Activated T-cell treated with anti-CD3 and anti-CD28 coated beads for 48 hours (primary cell): Measurements from ENCODE around the gene ADAMTS3.
"Not testable (repeated sequence)": the region's sequence is repeated elsewhere in the genome, so short reads cannot be mapped to it uniquely, and the experiment has no call there.

Experiments used
- DNase-seq: peaks from one replicate; pipeline ENCODE4 v3.0.0-alpha.2; 2020; ENCODE audit warnings: low read depth

Gene ADAMTS3

DNA sequence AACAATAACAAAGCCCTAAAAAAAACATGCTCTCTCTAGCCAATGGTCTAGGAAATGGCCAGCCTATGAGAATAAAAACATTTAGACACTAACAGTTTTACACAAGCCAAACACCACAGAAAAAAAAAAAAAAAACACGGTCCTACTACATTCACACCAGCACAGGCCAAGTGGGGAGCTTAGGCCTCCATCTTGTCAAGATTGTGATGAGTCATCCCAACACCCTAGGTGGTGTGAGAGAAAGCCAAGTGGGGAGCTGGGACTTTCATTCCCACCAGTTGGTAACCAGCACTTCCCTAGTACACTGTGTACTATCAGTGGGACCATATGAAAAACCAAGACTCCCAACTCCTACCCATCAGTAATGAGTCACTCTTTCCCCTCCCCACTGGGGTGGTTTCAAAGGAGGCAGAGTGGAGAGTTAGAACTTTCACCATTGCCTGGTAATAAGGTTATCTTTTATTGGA, 95.6 kb downstream of the ADAMTS3 start:
- DNase-seq: no peak

DNA sequence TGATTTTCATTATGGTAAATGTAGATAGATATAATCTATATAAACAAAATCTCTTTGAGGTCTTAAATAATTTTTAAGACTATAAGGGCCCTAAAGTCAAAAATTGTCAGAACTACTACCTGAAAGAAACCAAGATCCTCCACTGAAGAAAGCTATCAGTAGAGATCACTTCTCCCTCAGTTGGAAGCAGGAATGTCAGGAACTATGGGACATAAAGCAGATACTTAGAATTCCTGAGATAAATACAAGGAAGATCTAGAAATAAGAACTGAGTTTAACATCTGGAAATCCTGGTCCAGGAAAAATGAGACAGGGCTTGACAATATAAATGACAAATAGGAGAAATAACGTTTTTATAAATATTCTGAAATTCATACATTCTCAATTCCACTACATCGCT, 97.2 kb downstream of the ADAMTS3 start:
- no peak for DNase-seq

DNA sequence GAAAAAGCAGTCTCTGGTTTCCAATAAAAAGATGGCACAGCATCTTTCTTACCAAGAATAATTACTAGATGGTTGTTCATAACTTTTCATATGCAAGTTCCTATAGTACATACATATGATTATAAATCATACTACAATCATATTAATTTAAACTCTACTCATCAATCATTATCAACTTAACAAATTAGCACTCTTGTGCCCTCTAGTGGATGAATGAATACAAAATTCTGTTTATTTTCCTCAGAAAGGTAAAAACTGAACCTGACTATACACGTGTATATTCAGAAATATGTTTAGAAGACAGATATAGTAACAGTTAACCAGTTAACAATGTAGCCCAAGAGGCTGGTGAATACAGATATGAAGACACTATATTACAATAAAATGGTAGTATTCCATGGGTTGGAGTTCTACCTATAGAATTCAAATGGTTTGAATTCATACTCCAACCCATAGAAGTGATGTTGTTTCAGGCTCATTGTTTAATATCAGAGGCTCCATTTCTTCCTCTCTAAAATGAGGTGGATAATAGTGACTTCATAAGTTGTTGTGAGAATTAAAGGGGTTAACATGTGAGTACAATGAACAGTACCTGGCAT, 100.0 kb downstream of the ADAMTS3 start:
- no peak for DNase-seq

DNA sequence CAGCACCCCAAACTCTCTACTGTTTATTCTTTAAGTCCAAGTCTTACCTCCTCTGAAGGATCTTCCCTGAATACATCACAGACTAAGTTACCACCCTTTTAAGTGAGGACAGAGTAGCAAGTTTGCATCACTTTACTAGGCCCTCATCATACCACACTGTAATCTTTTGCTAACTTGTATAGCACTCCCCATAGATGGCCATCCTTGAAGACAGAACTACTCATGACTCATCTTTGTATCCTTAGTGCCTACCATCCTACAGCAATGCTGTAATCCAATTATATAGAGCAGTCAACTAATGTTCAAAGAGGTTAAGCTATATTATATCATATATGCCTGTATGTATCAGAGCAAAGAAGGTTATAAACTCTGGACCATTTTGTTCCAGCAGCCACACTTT, 101.4 kb downstream of the ADAMTS3 start:
- DNase-seq: no peak

DNA sequence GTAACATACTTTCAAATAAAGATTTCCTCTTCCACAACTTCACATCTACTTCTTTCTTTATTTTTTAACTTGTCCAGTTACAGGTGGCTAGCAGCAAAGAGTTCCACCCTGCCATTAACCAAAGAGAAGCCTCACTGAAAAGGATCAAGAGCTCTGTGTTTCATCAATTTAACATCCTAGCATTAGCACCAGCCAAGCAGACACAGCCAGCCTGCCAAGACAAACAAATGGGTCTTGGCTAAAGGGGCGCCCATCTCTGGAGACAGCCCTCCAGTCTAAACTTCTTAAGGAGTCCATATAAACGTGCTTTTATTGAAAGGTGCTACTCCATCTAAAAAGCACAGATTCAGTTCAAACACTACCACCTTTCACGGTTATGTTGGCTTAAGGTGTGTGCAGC, 105.3 kb downstream of the ADAMTS3 start:
- no peak for DNase-seq

DNA sequence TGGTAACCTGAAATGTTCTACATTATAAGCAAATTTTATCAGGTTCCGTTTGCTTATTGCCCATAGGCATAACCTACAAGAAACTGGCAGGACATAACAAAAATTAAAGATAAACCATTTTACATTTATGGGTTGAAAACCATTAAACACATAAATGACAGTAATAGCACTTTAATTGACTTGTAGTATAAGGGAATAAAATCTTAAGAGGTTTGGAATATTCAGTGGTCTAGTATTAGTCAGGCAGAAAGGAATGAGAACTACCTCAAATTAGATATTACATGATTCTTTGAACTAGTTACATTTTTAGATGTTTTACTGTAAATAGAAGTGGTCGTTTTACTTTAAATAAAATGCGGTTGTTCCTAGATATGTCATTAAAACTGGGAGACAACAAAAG, 111.9 kb downstream of the ADAMTS3 start:
- no peak for DNase-seq

DNA sequence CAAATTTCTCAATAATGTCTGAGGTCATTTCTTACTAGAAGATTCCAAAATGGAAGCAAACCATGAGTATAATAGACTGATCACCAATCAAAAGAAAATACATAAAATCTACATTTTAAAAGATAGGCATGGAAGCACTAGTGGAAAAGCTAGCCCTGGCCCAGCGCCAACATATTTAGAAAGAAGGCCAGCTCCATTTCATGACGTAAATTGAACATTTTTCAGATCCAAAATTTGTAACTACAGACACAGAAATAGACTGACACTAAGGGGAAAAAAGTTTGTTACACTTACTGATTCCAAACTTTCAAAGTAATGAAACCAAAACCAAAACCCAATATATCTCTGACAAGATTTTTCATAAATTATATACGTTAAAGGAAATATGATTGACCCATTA, 117.7 kb downstream of the ADAMTS3 start:
- DNase-seq: no peak

DNA sequence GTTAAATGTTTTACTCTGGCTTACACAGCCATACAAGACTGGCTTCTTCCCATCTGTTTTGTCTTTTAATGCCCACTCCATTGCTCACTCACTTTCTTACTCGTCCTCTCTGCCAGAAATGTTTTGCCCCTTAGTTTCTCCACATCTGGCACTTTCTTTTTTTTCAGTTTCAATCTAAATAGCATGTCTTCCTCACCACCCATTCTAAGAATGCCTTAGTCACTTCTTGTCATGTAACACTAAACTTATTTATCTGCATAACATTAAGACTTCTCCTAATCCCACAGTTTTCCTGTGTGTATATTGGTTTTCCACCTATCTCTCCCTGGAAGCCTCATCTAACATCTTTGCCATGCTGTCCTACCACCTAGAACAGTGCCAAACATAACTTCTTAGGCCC, 119.3 kb downstream of the ADAMTS3 start:
- DNase-seq: no peak

DNA sequence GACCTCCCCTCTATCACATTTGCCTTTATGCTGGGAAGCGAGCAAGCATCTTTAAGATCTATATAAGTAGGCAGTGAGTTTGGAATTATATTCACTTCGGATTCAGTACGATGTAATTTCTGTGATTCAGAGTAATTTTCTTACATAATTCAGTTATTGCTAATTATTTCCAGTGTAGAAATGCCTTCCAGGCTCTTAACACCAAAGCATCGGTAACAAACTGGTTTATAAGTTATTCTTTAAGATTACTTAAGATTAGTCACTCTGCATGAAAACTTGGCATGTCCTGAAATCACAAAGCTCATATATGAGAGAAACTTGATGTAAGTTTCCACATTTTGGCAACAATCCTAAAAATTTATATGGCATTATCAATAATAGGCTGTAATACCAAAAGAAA, 120.8 kb downstream of the ADAMTS3 start:
- no peak for DNase-seq

DNA sequence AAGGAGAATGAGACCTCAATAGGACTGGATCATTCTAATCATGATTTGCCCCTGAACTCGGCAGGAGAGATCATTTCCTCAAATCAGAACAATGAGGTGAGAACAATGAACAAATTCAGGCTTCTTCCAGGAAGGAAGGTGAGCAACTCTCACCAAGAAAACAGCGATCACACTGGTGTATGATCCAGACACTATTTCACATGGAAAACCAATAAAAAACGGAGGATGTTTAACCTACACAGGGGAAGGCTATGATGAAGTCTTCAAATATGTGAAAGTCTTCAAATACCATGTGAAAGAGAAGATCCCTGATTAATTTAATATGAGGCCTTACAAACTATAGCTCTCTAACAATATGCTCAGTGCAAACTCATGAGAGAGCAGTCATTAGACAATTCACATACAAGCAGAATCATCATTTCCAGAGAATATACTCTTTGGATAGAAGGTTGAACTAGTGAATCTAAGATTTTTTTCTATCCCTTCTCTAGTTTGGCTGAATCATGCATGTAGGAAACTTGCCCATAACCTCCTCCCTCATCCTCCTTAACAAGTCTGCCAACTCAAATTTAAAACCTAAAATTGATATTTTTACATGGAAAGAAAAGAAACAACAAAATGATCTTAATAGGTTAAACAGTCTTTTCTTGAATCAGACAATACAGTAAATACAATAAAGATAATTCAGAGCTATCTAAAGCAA, 122.5 kb downstream of the ADAMTS3 start:
- DNase-seq: no peak

DNA sequence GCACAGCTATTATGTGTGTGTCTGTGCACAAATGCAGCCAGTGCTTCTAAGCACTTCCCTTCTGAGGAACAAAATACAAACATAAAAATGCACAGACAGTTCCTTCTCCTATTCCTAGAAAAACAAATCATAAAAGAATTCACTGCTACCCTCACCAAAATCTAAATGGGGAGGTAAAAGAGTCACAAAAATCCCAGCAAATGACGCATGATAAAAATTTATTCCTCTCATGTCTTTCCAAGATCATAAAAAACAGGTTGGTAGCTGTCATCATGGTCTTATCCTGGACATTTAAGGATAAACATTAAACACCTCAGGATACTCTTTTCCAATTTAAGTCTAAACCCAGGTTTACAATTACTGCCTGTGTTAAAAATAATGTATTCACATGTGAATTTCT, 124.9 kb downstream of the ADAMTS3 start:
- no peak for DNase-seq

DNA sequence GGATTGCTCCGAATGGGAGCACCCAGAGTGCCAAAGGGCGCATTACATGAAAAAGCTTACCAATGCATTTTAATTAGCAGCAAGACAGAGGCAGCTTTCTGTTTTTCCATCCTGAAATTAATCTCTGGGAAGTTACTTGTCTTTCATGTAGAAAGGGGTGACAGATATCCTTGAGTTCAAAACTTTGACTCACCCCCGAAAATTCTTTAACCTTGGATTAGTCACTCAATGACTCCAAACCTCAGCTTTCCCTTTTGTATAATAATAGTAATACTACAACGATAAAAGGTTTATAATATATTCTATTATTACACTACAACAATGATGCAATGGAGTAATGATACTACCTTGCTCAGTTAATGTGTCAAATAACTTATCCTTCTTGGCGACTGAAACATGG, 126.3 kb downstream of the ADAMTS3 start:
- DNase-seq: no peak

DNA sequence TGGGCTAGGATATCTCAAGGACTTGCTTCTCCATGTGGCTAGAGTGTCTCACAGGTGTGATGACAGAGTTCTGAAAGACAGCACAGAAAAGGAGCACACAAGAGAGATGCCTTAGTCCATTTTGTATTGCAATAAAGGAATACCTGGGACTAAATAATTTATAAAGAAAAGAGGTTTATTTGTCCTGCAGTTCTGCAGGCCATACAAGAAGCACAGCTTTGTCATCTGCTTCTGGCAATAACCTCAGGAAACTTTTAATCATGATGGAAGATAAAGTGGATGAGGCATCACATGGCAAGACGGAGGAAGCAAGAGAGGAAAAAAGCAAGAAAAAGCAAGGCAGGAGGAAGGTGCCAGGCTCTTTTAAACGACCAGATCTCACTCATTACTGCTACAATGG, 126.9 kb downstream of the ADAMTS3 start:
- no peak for DNase-seq

DNA sequence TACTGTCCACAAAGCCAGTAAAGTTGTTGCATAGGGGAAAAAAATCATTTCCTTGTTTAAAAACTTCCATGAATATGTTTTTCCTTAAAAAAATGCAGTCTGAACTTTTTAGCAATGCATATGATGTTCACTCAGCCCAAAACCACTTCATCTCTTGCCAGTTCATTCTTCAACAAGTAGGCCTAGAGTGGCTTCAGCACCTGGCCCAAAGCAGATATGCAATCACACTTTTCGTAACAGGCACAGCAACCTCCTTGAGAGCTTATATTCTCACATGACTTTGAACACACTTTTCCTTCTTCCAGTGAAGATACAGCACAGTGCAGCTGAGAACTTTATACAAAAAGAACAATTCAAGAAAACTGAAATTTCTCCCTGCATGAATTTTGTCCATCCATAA, 128.6 kb downstream of the ADAMTS3 start:
- no peak for DNase-seq

DNA sequence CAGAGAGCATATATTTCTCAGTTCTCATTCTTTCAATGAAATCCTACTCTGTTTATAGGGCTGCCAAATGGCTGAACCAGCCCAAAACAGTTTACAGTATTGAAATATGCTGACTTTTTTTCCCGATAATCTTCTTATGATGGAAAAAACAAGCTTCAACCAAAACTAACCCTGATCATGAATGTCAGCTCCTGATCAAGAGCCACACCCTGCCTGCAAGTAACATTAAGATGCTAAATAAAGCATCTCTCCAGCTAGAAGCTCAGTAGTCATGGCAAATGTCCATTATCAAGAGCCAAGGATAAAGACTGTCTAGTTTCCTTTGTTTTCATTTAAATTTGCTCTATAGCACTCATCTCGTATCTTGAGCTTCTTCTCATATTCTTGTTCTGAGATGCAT, 136.0 kb downstream of the ADAMTS3 start:
- no peak for DNase-seq

DNA sequence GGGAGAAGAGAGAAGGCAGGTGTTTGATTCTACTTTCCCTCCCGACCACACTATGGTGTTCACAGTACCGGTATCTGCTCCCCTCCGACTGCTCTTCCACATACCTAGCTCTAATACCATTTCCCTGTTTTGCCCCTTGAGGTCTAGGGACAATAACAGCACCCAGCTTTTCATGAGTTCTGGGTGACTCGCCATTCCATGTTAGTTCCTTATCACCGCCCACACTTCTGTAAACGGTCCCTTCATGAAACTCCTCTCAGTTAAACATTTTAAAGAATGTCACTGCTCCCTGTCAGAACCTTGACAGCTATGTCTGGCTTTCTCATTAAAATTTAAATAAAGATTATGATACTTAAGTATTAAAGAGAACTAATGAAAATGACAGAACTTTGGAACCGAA, 136.7 kb downstream of the ADAMTS3 start:
- no peak for DNase-seq

DNA sequence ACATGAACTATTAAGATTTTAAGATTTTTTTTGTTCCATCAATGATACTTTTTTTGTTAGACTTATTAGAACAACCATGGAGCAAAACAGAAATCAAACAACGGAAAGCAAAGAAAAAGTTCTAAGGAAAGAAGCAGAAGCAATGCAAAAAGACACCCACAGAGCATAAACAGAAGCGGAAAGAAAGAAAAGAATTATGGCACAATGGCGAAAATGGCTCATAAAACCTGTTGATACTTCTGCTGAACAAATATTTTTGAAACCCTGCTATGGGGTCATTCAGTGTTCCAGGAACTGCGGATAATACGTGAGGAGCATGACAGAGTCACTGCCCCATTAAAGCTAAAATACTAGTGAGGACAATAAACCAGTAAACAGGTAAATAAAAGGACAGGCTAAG, 138.0 kb downstream of the ADAMTS3 start:
- DNase-seq: no peak

DNA sequence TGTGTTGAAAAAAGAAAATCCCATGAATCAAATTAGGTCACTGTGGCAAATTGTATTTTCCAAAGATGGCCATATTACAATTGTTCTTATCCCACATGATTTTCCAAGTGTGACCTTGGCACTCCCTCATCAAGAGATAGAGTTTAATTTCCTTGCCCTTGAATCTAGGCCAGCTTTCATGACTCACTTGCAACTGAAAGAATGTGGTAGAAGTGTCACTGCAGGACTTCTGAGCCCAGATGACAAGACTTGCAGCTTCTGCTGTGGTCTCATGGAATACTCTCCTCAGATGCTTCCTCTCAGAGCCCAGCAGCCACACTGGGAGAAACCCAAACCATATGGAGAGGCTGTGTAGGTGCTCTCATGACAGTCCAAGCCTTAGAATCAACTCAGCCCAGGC, 139.0 kb downstream of the ADAMTS3 start:
- no peak for DNase-seq

DNA sequence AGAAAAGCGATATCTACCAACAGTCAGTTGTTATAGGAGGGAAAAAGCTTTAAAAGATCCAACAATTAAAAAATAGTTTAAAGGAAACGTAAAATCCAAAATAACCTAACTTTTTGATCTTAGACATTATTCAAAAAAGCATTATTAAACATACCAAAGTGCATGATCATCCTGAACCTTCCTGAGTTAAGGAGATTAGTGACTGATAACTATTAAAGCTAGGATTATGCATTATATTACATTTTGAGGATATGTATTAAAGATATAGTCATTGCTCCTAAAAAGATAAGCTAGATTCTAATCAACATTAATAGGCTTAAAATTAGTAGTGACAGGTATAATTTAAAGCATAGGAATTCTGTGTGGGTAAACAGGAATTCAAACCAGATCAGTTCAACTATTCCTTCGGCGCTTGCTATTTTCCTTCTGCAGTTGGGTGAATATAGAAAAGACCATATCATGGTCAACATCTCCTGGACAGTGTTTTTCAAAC, 139.6 kb downstream of the ADAMTS3 start:
- DNase-seq: no peak

DNA sequence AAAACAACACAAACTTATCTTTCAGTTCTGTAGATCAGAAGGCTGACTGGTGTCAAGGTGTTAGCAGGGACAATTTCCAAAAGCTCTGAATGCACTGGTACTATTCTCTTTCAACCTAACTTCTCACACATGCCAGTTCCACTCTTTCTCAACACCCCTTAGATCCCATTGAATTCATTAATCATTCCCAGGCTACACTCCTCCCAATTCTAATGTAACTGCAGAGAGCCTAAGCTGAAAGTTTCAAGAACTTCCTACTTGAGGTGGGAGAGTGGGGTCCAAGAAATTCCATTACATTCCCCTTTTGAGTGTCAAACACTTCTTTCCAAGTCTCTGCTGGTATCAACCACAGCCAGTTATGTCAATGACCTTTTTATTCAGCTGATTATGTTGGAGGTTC, 142.0 kb downstream of the ADAMTS3 start:
- no peak for DNase-seq

DNA sequence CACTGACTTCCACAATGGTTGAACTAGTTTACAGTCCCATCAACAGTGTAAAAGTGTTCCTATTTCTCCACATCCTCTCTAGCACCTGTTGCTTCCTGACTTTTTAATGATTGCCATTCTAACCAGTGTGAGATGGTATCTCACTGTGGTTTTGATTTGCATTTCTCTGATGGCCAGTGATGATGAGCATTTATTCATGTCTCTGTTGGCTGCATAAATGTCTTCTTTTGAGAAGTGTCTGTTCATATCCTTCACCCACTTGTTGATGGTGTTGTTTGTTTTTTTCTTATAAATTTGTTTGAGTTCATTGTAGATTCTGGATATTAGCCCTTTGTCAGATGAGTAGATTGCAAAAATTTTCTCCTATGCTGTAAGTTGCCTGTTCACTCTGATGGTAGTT, 143.1 kb downstream of the ADAMTS3 start:
- not testable (repeated sequence) for DNase-seq

DNA sequence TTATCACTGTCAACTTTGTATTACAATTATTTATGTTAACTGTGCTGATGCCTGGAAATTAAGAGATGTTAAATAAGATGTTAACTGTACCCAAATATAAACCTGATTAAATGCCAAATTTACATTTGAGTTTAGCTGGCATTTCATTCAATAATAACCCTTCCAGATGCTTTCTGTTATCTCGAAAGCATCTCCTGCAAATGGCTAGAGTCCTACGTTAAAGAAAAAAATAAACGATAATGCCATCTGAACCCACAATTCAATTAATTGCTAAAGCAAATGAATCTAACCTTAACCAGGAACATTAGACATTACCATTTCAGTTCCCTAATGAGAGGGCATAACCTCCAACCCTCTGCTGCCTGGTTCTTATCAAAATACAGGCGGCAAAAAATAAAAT, 145.0 kb downstream of the ADAMTS3 start:
- DNase-seq: no peak

DNA sequence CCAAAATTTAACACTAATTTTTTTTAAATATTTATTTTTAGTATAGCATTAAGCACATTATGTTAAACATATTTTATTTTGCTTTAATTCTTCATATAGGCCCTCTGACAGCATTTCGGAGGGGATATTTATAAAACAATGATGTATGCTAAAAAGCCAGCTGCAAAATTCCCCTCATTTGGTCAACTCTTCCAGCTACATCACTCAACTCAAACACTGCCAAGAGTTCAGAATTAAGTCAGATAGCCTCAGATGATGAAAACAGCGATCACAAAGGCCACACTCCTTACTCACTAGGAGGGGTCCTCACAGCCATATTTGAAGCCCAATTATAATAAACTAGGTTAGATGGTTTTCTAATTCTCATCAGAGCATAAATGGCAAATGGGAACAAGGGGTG, 146.6 kb downstream of the ADAMTS3 start:
- no peak for DNase-seq

DNA sequence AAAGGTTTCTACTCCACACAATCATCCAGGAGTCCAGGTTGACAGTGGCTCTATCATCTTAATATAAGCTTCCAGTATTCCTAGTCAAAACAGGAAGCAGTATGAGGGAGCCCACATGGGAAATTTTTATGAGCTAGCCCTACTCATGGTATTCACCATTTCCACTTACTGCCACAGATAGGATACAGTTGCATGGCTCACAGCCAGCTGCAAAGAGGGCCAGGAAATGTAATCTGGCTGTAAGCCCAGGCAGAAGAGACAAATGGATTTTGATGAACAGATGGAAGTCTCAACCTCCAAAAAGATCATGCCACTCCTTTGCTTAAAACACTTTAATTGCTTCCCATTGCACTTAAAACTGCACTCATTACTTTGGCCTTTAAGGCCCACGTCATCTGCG, 150.6 kb downstream of the ADAMTS3 start:
- no peak for DNase-seq
